CD1c-positive myeloid dendritic cell (primary cell): ENCODE data around the gene NOTCH2.
A peak's percentile ranks its signal among the peaks of the same experiment; 100 is the strongest.

Source experiments
- DNase-seq: peaks from one replicate; pipeline ENCODE4 v3.0.0-alpha.2; 2016; ENCODE audit errors: extremely low spot score

Gene NOTCH2

DNA sequence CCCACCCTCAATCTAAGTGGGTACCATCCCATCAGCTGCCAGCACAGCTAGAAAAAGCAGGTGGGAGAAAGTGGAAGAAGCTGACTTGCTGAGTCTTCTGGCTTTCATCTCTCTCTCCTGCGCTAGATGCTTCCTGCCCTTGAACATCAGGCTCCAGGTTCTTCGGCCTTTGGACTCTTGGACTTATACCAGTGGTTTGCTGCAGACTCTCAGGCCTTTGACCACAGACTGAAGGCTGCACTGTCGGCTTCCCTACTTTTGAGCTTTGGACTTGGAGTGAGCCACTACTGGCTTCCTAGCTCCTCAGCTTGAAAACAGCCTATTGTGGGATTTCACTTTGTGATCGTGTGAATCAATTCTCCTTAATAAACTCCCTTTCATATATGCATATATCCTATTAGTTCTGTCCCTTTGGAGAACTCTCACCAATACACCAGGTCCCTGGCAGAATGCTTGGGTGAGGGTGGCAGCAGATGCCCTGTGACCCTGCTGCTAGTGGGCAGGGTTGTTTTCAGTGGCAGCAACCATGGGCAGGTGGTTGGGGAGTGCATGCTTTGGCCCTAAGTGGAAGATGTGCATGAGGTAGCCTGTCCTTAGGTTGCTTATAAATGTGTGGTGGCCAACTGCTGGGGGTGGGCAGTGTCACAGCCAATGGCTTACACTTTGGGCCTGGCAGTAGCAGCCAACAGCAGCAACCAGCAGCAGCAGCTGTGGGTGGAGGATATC, 162.4 kb downstream of the NOTCH2 start:
- DNase-seq = no peak

DNA sequence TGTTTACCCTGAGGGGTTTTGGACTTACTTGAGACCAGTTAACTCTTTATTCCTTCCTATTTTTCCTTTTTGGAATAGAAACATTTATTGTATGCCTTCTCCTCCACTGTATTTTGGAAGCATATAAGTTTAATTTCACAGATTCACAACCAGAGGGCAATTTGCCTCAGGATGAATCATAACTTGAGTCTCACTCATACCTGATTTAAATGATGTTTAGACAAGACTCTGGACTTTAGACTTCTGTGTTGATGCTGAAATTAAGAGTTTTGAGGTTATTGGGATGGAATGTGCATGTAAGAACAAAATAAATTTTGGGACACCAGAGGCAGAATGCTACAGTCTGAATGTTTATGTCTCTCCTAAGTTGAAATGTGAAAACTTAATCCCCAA, 166.0 kb downstream of the NOTCH2 start:
- DNase-seq = no peak

GRCh38 chr1:119902775-119903442, 166.6 kb downstream of the NOTCH2 start:
- DNase-seq = no peak

DNA sequence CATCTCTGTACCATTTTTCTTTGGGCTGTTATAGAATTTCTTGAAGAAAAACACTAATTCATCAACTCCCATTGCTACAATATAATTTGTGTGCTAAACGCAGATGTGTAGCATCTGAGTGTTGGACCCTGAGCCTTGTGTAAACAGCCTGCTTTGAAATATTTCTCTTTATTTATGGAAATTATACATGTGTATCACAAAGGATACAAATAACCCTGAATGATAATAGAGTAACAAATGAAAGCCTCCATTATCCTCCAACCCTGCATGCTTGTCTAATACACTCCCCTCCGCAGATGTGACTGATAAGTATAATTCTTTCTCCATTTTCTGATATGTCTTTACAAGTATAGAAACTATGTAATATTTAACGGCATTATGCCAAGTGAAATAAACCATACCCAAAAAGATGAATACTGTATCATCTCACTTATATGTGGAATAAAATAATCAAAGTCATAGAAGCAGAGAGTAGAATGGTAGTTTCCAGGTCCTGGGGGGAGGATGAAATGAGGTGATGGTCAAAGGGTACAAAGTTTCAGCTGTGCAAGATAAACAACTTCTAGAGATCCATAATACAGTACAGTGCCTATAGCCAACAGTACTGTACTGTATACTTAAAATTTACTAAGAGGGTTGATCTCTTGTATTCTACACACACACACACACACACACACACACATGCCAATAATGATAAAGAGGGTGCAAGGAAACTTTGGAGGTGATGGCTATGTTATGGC, 170.3 kb downstream of the NOTCH2 start:
- no peak for DNase-seq

GRCh38 chr1:119898530-119898929, 170.9 kb downstream of the NOTCH2 start:
- no peak for DNase-seq

DNA sequence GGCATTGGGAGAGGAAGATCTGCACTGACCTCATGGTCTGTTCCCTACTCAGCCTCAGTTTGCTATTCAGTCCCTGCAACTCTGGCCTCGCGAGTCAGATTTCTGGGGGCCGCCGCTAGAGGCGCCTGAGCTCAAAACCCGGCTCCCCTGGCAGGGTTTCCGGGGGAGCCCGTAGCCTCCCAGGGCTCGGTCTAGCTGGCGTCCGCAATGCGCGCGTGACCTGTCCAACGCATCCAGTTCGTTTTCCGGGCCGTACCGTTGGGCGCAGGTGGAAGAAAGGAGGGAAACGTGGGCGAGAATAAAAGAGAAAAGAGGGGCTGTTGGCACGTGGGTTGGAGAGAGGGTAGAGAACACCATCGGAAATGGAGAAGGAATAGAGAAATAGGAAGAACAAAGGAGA, 173.2 kb downstream of the NOTCH2 start, which contains the start of gene ADAM30:
Gene ADAM30 (minus strand): TSS at position 213 of the 400 bp plus-strand sequence. CDS start 179 bp downstream, at position 34.
- DNase-seq = no peak

DNA sequence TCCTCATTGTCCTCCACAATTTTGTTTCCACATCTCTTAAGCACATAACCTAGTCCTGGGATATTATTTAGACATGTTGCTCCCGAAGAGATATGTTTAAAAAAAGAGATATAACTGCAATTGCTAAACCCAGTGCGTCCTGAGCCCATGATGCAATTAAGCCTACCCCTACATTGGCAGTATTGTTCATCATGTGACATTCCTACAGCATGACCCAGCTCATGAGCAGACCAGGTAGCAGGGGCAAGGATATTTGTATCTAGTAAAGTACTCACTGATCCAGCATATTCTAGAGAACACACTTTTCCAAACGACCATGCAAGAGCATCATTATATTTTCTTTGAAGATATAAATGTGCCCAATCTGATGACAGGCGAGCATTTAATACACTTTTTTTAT, 174.4 kb downstream of the NOTCH2 start:
- no peak for DNase-seq

- no peak for DNase-seq
These were observed 175.4 kb downstream of the NOTCH2 start for GRCh38 chr1:119893827-119894700.

- DNase-seq = no peak
These were observed 176.1 kb downstream of the NOTCH2 start for GRCh38 chr1:119893238-119893791.

GRCh38 chr1:119891386-119891785, 178.1 kb downstream of the NOTCH2 start:
- no peak for DNase-seq

DNA sequence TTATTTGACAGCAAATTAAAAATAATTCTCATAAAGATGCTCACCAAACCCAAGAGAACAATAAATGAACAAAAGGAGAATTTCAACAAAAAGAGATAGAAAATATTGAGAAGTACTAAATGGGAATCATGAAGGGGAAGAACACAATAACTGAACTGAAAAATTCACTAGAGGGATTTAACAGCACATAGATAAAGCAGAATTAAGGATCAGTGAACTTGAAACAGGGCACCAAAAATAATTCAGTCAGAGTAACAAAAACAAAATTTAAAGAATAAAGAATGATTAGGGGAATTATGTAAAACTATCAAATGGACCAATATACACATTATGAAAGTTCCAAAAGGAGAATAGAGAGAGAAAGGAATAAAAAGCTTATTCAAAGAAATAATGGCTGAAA, 181.0 kb downstream of the NOTCH2 start:
- DNase-seq = no peak

DNA sequence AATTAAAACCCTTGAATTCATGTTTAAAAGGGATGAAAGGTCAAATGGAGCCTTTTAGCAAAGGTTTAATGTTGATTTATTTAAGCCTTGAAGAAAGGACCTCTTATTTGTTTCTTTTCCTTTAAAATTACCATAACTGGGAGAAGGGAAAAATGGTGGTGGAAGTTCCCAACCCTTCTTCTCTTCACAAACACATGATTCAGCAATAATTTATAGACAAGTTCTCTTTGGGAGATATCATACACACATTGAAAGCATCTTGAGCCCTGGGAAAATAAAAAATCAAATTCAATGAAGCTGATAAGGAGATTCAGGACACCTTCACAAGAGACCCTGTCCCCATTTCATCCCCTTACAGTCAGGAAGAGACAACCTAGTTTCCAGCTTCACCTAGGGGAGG, 182.0 kb downstream of the NOTCH2 start:
- no peak for DNase-seq

- DNase-seq = peak; percentile 50
These were observed 183.3 kb downstream of the NOTCH2 start for GRCh38 chr1:119885903-119886783.

DNA sequence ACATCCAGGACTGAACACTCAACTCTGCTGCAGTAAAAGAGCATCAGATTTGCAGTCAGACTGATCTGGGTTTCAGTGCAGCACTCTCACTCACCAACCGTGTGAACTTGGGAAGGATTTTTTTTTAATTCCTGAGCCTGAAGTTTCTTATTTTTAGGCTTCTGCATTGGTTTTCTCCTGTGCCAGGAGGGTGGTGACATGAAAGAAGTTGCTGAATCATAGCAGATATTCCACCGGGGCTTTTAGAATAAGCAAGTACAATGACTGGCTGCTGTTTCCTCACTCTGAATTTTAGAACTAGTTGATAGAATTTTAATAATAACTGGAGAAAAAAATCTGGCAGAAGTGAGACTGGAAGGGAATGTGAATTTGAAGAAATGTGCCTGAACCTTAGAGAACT, 184.8 kb downstream of the NOTCH2 start:
- no peak for DNase-seq

DNA sequence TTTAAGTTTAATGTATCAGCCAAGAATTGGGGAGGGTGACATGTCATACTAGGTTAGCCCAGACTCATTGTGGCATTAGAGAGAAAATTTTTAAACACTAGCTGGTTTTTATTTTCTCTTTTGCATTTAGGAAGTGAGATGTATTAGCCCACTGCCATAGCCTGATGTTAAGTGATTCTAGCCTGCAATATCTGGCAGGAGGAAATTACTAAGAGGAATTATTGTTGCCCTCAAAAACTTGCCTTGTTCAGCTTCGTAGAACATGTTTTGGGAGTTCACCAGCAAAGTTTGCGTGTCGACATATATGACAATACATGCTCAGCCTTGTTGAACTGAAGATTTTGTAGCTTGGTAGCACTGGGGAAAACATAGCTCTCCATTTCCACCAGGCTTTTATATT, 185.6 kb downstream of the NOTCH2 start:
- DNase-seq = peak; percentile 3

- DNase-seq = peak; percentile 44
These were observed 187.1 kb downstream of the NOTCH2 start for GRCh38 chr1:119882132-119883049.

GRCh38 chr1:119879510-119880434, 189.7 kb downstream of the NOTCH2 start:
- no peak for DNase-seq

DNA sequence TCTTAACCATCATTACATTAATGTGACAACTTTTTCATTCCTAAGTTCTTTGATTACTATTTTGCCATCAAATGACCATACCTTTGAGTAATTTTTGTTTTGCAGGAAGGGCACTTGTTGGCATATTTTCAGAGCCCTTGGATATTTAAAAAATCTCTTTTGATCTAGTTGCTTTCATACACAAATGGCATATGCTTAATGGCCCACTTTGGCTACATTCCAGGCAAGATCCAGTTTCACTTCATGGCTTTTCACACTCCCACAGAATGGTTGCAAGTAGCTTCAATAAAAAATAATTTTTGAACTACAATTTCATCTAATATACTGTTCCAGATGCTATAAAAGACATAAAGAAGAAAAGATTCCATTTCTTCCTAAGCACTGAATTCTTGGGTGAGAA, 191.3 kb downstream of the NOTCH2 start:
- DNase-seq = no peak
